GM12878 (cell line): ENCODE data around the gene AP4S1. TPM values are rescaled to one million over a fixed set of nuclear protein-coding genes. Genes with fewer than 3 reads are reported as not detected.

Source experiments
- ASH2L ChIP-seq: fragments of 300-600, 200-600 bp; sonication (generic); IDR thresholded peaks from 2 replicates; pipeline ENCODE4 v1.6.1; 2017; ENCODE audit warnings: low read depth, mild to moderate bottlenecking, borderline replicate concordance
- BACH1 ChIP-seq: fragments of 450-650 bp; IDR thresholded peaks from 2 replicates; pipeline ENCODE4 v1.6.1; 2017; ENCODE audit warnings: mild to moderate bottlenecking, borderline replicate concordance
- CBX5 ChIP-seq: sonication (generic); IDR thresholded peaks from 2 replicates; pipeline ENCODE4 v1.6.1; 2016; ENCODE audit warnings: low read depth, moderate library complexity, mild to moderate bottlenecking, inconsistent platforms
- HDAC6 ChIP-seq: fragments of 200-600 bp; sonication (generic); IDR thresholded peaks from one replicate; pipeline ENCODE4 v1.8.0; 2017; ENCODE audit warnings: antibody characterized with exemption; ENCODE audit not compliant: unreplicated experiment
- HDGF ChIP-seq: fragments of 450-650 bp; IDR thresholded peaks from 2 replicates; pipeline ENCODE4 v1.6.1; 2016; ENCODE audit warnings: antibody characterized with exemption
- IKZF1 ChIP-seq: fragments of 450-650 bp; conservative IDR thresholded peaks from 2 replicates; pipeline ENCODE4 v1.6.1; 2017; ENCODE audit warnings: antibody characterized with exemption, mild to moderate bottlenecking
- JUND ChIP-seq: IDR thresholded peaks from 2 replicates; pipeline ENCODE4 v1.6.1; 2012; ENCODE audit warnings: low read depth, mild to moderate bottlenecking, low read length, improper control_type of control experiment, moderate library complexity
- MYB ChIP-seq: fragments of 150-350 bp; IDR thresholded peaks from 2 replicates; pipeline ENCODE4 v1.6.1; 2014; ENCODE audit warnings: mild to moderate bottlenecking, low read depth, low read length, borderline replicate concordance
- RBBP5 ChIP-seq: fragments of 200-600 bp; sonication (generic); conservative IDR thresholded peaks from 2 replicates; pipeline ENCODE4 v1.6.1; 2016
- SIN3A ChIP-seq: IDR thresholded peaks from 2 replicates; pipeline ENCODE4 v1.6.1; 2012; ENCODE audit warnings: low read depth, low read length, improper control_type of control experiment
- SMC3 ChIP-seq: IDR thresholded peaks from 2 replicates; pipeline ENCODE4 v1.6.1; 2011; ENCODE audit warnings: low read length, improper control_type of control experiment, borderline replicate concordance
- SREBF1 ChIP-seq: IDR thresholded peaks from 2 replicates; pipeline ENCODE4 v1.6.1; 2012; ENCODE audit warnings: mild to moderate bottlenecking, low read length
- STAT3 ChIP-seq: IDR thresholded peaks from 2 replicates; pipeline ENCODE4 v1.6.1; 2011; ENCODE audit warnings: low read depth, low read length, improper control_type of control experiment
- SUZ12 ChIP-seq: fragments of 200-600 bp; sonication (generic); IDR thresholded peaks from one replicate; pipeline ENCODE4 v1.6.1; 2018; ENCODE audit warnings: antibody characterized with exemption, mild to moderate bottlenecking; ENCODE audit not compliant: unreplicated experiment
- WRNIP1 ChIP-seq: IDR thresholded peaks from 2 replicates; pipeline ENCODE4 v1.6.1; 2011; ENCODE audit warnings: low read depth, low read length, improper control_type of control experiment, borderline replicate concordance
- ZNF622 ChIP-seq: fragments of 450-650 bp; IDR thresholded peaks from 2 replicates; pipeline ENCODE4 v1.6.1; 2017; ENCODE audit warnings: mild to moderate bottlenecking, inconsistent platforms
- polyA plus RNA-seq, 11 experiments: library from polyadenylated mRNA; depleted of rRNA in 4 of 11; unstranded in 6 of 11; stranded (reverse) in 5 of 11; fragments of >200 nt; fragmentation: Nextera tagmentation in 4 of 11; fragmentation: Illumina TruSeq in 1 of 11; extraction: Ambion mirVana in 4 of 11; extraction: Trizol in 1 of 11; gene quantifications; 1 replicate in 1 of 11; 2 replicates in 10 of 11; pipeline versions ENCODE4 v1.2.1 to v1.2.3, GENCODE V29; 2011 to 2016; ENCODE audit warnings: inconsistent platforms in 2 of 11, missing spikeins in 2 of 11, low read depth in 1 of 11
- total RNA-seq, 4 experiments: library from RNA; depleted of rRNA in 3 of 4; stranded (reverse); fragments of >200 nt in 3 of 4; fragmentation: Illumina TruSeq in 1 of 4; extraction: Trizol in 1 of 4; gene quantifications; 2 replicates each; pipeline versions ENCODE4 v1.2.1 to v1.2.3, GENCODE V29; 2013 to 2021
- TF ChIP-seq, protein P1 (sequence below): fragments of 450-650 bp; formaldehyde crosslinking; IDR thresholded peaks from 2 replicates; pipeline ENCODE4 v1.5.0; 2022; ENCODE audit warnings: mild to moderate bottlenecking, missing genetic modification characterization
- TF ChIP-seq, protein P2 (sequence below): fragments of 450-650 bp; IDR thresholded peaks from 2 replicates; pipeline ENCODE4 v1.6.1; 2014; ENCODE audit warnings: mild to moderate bottlenecking
- TF ChIP-seq, protein P3 (sequence below): fragments of 450-650 bp; IDR thresholded peaks from 2 replicates; pipeline ENCODE4 v1.6.1; 2017; ENCODE audit warnings: mild to moderate bottlenecking, moderate library complexity
- TF ChIP-seq, protein P4 (sequence below): fragments of 450-650 bp; IDR thresholded peaks from 2 replicates; pipeline ENCODE4 v1.6.1; 2017; ENCODE audit warnings: mild to moderate bottlenecking, low read depth, inconsistent platforms; ENCODE audit not compliant: poor library complexity, severe bottlenecking

The AP4S1 gene
- total and polyA plus RNA-seq, 10 of the 15 experiments (the other 5 are each of a cell fraction or from before 2014, with no cell fraction given) = 3.6 to 9.0 (median 5.7) TPM

DNA sequence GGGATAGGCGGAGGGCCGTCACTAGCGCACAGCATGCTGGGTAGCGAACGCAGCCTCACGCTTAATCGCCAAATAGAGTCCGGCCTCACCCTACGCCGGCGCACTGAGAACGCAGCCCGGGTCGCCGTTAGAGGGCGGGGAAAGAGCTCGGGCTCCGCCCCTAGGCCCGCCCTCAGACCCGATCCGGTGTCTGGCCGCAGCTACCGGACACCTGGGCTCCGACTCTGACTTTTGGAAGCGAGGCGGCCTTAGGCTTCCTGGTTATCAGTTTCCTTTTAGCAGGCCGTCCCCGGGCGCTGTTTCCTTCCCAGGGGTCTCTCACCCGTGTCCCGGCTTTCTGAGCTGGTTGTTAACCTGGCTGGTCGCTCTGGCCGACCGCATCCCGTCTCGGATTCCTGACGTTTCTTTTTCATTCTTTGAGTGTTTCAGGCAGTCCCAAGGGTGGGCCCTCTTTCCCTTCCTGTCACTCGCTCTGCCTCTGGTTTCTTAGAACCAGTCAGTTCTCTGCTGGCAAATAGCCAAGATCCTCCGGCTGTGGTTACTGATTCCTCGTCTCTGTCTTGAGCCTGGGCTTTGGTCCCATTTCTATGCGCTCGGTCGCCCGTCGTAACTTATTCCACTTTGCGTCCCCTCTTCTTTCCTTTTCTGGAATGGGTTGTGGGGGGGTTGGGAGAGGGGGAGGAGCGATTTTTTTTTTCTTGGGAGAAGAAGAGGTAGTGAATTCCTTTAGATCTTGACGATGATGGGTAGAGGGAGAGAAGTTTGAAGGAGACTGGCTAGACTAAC lies 1.2 kb downstream of the AP4S1 start (continued):
- TF ChIP-seq, protein P1, sequence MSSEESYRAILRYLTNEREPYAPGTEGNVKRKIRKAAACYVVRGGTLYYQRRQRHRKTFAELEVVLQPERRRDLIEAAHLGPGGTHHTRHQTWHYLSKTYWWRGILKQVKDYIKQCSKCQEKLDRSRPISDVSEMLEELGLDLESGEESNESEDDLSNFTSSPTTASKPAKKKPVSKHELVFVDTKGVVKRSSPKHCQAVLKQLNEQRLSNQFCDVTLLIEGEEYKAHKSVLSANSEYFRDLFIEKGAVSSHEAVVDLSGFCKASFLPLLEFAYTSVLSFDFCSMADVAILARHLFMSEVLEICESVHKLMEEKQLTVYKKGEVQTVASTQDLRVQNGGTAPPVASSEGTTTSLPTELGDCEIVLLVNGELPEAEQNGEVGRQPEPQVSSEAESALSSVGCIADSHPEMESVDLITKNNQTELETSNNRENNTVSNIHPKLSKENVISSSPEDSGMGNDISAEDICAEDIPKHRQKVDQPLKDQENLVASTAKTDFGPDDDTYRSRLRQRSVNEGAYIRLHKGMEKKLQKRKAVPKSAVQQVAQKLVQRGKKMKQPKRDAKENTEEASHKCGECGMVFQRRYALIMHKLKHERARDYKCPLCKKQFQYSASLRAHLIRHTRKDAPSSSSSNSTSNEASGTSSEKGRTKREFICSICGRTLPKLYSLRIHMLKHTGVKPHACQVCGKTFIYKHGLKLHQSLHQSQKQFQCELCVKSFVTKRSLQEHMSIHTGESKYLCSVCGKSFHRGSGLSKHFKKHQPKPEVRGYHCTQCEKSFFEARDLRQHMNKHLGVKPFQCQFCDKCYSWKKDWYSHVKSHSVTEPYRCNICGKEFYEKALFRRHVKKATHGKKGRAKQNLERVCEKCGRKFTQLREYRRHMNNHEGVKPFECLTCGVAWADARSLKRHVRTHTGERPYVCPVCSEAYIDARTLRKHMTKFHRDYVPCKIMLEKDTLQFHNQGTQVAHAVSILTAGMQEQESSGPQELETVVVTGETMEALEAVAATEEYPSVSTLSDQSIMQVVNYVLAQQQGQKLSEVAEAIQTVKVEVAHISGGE (CRISPR knock-in tag) = no peak
- TF ChIP-seq, protein P2, sequence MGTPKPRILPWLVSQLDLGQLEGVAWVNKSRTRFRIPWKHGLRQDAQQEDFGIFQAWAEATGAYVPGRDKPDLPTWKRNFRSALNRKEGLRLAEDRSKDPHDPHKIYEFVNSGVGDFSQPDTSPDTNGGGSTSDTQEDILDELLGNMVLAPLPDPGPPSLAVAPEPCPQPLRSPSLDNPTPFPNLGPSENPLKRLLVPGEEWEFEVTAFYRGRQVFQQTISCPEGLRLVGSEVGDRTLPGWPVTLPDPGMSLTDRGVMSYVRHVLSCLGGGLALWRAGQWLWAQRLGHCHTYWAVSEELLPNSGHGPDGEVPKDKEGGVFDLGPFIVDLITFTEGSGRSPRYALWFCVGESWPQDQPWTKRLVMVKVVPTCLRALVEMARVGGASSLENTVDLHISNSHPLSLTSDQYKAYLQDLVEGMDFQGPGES = no peak
- TF ChIP-seq STAT3 = no peak
- TF ChIP-seq, protein P3, sequence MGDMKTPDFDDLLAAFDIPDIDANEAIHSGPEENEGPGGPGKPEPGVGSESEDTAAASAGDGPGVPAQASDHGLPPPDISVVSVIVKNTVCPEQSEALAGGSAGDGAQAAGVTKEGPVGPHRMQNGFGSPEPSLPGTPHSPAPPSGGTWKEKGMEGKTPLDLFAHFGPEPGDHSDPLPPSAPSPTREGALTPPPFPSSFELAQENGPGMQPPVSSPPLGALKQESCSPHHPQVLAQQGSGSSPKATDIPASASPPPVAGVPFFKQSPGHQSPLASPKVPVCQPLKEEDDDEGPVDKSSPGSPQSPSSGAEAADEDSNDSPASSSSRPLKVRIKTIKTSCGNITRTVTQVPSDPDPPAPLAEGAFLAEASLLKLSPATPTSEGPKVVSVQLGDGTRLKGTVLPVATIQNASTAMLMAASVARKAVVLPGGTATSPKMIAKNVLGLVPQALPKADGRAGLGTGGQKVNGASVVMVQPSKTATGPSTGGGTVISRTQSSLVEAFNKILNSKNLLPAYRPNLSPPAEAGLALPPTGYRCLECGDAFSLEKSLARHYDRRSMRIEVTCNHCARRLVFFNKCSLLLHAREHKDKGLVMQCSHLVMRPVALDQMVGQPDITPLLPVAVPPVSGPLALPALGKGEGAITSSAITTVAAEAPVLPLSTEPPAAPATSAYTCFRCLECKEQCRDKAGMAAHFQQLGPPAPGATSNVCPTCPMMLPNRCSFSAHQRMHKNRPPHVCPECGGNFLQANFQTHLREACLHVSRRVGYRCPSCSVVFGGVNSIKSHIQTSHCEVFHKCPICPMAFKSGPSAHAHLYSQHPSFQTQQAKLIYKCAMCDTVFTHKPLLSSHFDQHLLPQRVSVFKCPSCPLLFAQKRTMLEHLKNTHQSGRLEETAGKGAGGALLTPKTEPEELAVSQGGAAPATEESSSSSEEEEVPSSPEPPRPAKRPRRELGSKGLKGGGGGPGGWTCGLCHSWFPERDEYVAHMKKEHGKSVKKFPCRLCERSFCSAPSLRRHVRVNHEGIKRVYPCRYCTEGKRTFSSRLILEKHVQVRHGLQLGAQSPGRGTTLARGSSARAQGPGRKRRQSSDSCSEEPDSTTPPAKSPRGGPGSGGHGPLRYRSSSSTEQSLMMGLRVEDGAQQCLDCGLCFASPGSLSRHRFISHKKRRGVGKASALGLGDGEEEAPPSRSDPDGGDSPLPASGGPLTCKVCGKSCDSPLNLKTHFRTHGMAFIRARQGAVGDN = no peak; the same call in 1 of the 2 replicates
- TF ChIP-seq SIN3A = no peak
- TF ChIP-seq WRNIP1 = no peak
- TF ChIP-seq SREBF1 = no peak
- TF ChIP-seq HDAC6 = no peak
- no peak for TF ChIP-seq ASH2L
- no peak for TF ChIP-seq BACH1
- TF ChIP-seq SMC3 = no peak
- peak; percentile 53; the same call in 1 of the 2 replicates for TF ChIP-seq HDGF
- no peak for TF ChIP-seq SUZ12
- TF ChIP-seq, protein P4, sequence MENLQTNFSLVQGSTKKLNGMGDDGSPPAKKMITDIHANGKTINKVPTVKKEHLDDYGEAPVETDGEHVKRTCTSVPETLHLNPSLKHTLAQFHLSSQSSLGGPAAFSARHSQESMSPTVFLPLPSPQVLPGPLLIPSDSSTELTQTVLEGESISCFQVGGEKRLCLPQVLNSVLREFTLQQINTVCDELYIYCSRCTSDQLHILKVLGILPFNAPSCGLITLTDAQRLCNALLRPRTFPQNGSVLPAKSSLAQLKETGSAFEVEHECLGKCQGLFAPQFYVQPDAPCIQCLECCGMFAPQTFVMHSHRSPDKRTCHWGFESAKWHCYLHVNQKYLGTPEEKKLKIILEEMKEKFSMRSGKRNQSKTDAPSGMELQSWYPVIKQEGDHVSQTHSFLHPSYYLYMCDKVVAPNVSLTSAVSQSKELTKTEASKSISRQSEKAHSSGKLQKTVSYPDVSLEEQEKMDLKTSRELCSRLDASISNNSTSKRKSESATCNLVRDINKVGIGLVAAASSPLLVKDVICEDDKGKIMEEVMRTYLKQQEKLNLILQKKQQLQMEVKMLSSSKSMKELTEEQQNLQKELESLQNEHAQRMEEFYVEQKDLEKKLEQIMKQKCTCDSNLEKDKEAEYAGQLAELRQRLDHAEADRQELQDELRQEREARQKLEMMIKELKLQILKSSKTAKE = peak; percentile 54
- TF ChIP-seq MYB = no peak
- no peak for TF ChIP-seq ZNF622
- 0 out of 2 replicates have a peak, but pooled peaks have one; percentile 26 for TF ChIP-seq CBX5
- TF ChIP-seq IKZF1 = peak; percentile 76
- no peak for TF ChIP-seq JUND
- TF ChIP-seq RBBP5 = no peak
